GM18867 (cell line): ENCODE measurements around the gene PLA2G4E.

Source experiments
- ATAC-seq: cut with Tn5 transposase; IDR thresholded peaks from one replicate; pipeline ENCODE4 v1.9.1; 2021; ENCODE audit warnings: mild to moderate bottlenecking, moderate library complexity; ENCODE audit not compliant: unreplicated experiment

The PLA2G4E gene

GRCh38 chr15:42056934-42057798 lies 36.3 kb upstream of the PLA2G4E start:
- ATAC-seq = no peak

GRCh38 chr15:42053914-42054313 lies 33.1 kb upstream of the PLA2G4E start:
- ATAC-seq = no peak

GRCh38 chr15:42053010-42053409 lies 32.2 kb upstream of the PLA2G4E start:
- no peak for ATAC-seq

GRCh38 chr15:42050484-42051255 lies 29.8 kb upstream of the PLA2G4E start:
- ATAC-seq = no peak

GRCh38 chr15:42048821-42049200 lies 28.0 kb upstream of the PLA2G4E start:
- ATAC-seq = no peak

- no peak for ATAC-seq
Measured at GRCh38 chr15:42048080-42048820, 27.4 kb upstream of the PLA2G4E start.

GRCh38 chr15:42046597-42046996 lies 25.8 kb upstream of the PLA2G4E start:
- no peak for ATAC-seq

- no peak for ATAC-seq
Measured at GRCh38 chr15:42045211-42045615, 24.4 kb upstream of the PLA2G4E start.

GRCh38 chr15:42042602-42043400 lies 22.0 kb upstream of the PLA2G4E start:
- ATAC-seq = no peak

GRCh38 chr15:42038401-42038800 lies 17.6 kb upstream of the PLA2G4E start:
- no peak for ATAC-seq

- no peak for ATAC-seq
Measured at GRCh38 chr15:42037656-42038055, 16.8 kb upstream of the PLA2G4E start.

GRCh38 chr15:42036966-42037365 lies 16.1 kb upstream of the PLA2G4E start:
- no peak for ATAC-seq

GRCh38 chr15:42036112-42036905 lies 15.5 kb upstream of the PLA2G4E start:
- no peak for ATAC-seq

GRCh38 chr15:42035435-42035761 lies 14.6 kb upstream of the PLA2G4E start:
- ATAC-seq = peak; percentile 67

- ATAC-seq = peak; percentile 14
Measured at GRCh38 chr15:42034628-42035434, 14.0 kb upstream of the PLA2G4E start.

- no peak for ATAC-seq
Measured at GRCh38 chr15:42033214-42033873, 12.5 kb upstream of the PLA2G4E start.

GRCh38 chr15:42032376-42033213 lies 11.8 kb upstream of the PLA2G4E start:
- ATAC-seq = no peak
